Type B pancreatic cell (in vitro differentiated cells): ENCODE measurements around the gene KLHL29. TPM values are rescaled to one million over a fixed set of nuclear protein-coding genes. Genes with fewer than 3 reads are reported as not detected.
A peak's percentile ranks its signal among the peaks of the same experiment; 100 is the strongest.

ENCODE experiments used
- DNase-seq: peaks from one replicate; pipeline ENCODE4 v3.0.0; 2021; ENCODE audit warnings: mixed read lengths; ENCODE audit not compliant: unreplicated experiment; ENCODE audit errors: extremely low spot score
- H3K27ac Mint-ChIP-seq: 2 replicates; pipeline ENCODE4 v1.8.0; 2021; ENCODE audit warnings: mild to moderate bottlenecking, mixed read lengths
- H3K27me3 Mint-ChIP-seq: 2 replicates; pipeline ENCODE4 v1.8.0; 2021; ENCODE audit warnings: mixed read lengths
- H3K36me3 Mint-ChIP-seq: 2 replicates; pipeline ENCODE4 v1.8.0; 2021; ENCODE audit warnings: mixed read lengths
- H3K4me1 Mint-ChIP-seq: one replicate; pipeline ENCODE4 v1.8.0; 2021; ENCODE audit warnings: mixed read lengths; ENCODE audit not compliant: unreplicated experiment
- H3K4me3 Mint-ChIP-seq: 2 replicates; pipeline ENCODE4 v1.8.0; 2021; ENCODE audit warnings: mild to moderate bottlenecking, mixed read lengths
- H3K9me3 Mint-ChIP-seq: 2 replicates; pipeline ENCODE4 v1.8.0; 2021; ENCODE audit warnings: mixed read lengths
- CTCF ChIP-seq: fragments of 200-600 bp; sonication (generic); conservative IDR thresholded peaks from 2 replicates; pipeline ENCODE4 v1.5.0; 2021; ENCODE audit warnings: antibody characterized with exemption, mild to moderate bottlenecking
- total RNA-seq: library from RNA; stranded (reverse); gene quantifications from 2 replicates; pipeline ENCODE4 v1.2.1, GENCODE V29; 2021; ENCODE audit warnings: low replicate concordance

KLHL29 gene
- total RNA-seq, 1 donor from 2014 or later, result 24.1 TPM

GRCh38 chr2:23434721-23435121 is 49.7 kb downstream of the KLHL29 start:
- Mint-ChIP-seq H3K36me3 (peaks cover 4% of the 10 kb centered on the region), H3K9me3 (peaks cover 6% of the 10 kb centered on the region), H3K27ac (peak overlapping the region; percentile 71), H3K4me1 (peaks cover 21% of the 10 kb centered on the region), H3K27me3 (no peaks in the 10 kb centered on the region), H3K4me3 (no peak overlapping the region)
- no peak for TF ChIP-seq CTCF
- peak; percentile 48 for DNase-seq

- H3K27ac Mint-ChIP-seq, result peak overlapping the region; percentile 71
- no peak for TF ChIP-seq CTCF
- H3K4me1 Mint-ChIP-seq, result peaks cover 16% of the 10 kb centered on the region
- H3K36me3 Mint-ChIP-seq, result no peaks in the 10 kb centered on the region
- DNase-seq, result peak; percentile 10
- H3K9me3 Mint-ChIP-seq, result peaks cover 6% of the 10 kb centered on the region
- no peak overlapping the region for H3K4me3 Mint-ChIP-seq
- no peaks in the 10 kb centered on the region for H3K27me3 Mint-ChIP-seq
Measured at GRCh38 chr2:23435250-23436035, 50.5 kb downstream of the KLHL29 start.

- H3K27me3 Mint-ChIP-seq, result no peaks in the 10 kb centered on the region
- peaks cover 6% of the 10 kb centered on the region for H3K9me3 Mint-ChIP-seq
- peaks cover 15% of the 10 kb centered on the region for H3K4me1 Mint-ChIP-seq
- H3K27ac Mint-ChIP-seq, result no peak overlapping the region
- no peaks in the 10 kb centered on the region for H3K36me3 Mint-ChIP-seq
- no peak for TF ChIP-seq CTCF
- H3K4me3 Mint-ChIP-seq, result no peak overlapping the region
- DNase-seq, result peak; percentile 29
Measured at GRCh38 chr2:23436346-23437098, 51.5 kb downstream of the KLHL29 start.

- TF ChIP-seq CTCF, result no peak
- no peak overlapping the region for H3K27ac Mint-ChIP-seq
- no peak for DNase-seq
- no peaks in the 10 kb centered on the region for H3K4me1 Mint-ChIP-seq
- H3K27me3 Mint-ChIP-seq, result no peaks in the 10 kb centered on the region
- H3K4me3 Mint-ChIP-seq, result no peak overlapping the region
- no peaks in the 10 kb centered on the region for H3K9me3 Mint-ChIP-seq
- H3K36me3 Mint-ChIP-seq, result peaks cover 10% of the 10 kb centered on the region
Measured at GRCh38 chr2:23441414-23441813, 56.4 kb downstream of the KLHL29 start.

GRCh38 chr2:23445450-23445868 is 60.5 kb downstream of the KLHL29 start:
- Mint-ChIP-seq H3K9me3 (no peaks in the 10 kb centered on the region), H3K27me3 (no peaks in the 10 kb centered on the region), H3K36me3 (peaks cover 10% of the 10 kb centered on the region), H3K4me3 (no peak overlapping the region), H3K27ac (no peak overlapping the region), H3K4me1 (no peaks in the 10 kb centered on the region)
- TF ChIP-seq CTCF, result no peak
- DNase-seq, result no peak
